Measurements from ENCODE around the gene NGRN. TPM values are rescaled to one million over a fixed set of nuclear protein-coding genes. Genes with fewer than 3 reads are reported as not detected.

The NGRN gene, protein sequence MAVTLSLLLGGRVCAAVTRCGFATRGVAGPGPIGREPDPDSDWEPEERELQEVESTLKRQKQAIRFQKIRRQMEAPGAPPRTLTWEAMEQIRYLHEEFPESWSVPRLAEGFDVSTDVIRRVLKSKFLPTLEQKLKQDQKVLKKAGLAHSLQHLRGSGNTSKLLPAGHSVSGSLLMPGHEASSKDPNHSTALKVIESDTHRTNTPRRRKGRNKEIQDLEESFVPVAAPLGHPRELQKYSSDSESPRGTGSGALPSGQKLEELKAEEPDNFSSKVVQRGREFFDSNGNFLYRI
- polyA plus RNA-seq (2013) = 53.6 and 53.7 TPM in 2 replicates

DNA sequence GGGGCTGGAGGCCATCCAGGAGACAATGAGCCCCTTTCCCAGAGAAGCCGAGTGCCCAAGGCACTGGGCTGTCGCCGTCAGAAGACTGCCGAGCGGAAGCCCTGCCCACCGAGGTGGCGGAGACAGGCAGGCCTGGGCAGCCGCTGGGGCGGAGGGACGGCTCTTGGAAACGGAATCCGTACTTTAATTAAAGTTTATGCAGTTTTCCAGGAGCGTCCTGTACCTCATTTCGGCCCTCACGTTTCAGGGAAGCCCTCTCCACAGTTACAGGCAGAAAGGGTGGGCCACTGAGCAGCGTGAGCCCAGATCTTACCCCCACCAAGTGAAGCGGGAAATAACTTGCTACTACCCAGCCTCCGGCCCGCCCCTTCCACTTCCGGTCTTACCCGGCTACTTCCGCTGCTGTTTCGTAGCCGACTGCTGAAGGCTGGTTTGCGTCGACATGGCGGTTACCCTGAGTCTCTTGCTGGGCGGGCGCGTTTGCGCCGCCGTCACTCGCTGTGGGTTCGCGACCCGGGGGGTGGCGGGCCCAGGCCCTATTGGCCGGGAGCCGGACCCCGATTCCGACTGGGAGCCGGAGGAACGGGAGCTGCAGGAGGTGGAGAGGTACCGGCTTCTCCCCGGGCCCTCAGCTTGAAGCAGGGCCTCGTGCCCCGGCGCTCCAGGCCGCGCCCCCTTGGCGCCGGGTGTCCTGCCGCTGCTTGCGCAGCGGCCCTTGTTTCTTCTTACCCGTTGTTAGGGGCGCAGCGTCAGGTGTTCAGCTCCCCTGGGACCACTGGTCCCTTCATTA is at the start of gene NGRN:
Gene NGRN (plus strand): TSS at position 402 of the 790 bp plus-strand sequence. CDS start 41 bp downstream, at position 443.
- Histone ChIP-seq H3K9me3 (ENCODE audit: insufficient read depth, low read depth, low read length) (no peaks in the 10 kb centered on the region), H2BK12ac (ENCODE audit: low read length) (no peak within 1 kb of the TSS), H3K14ac (ENCODE audit: low read length) (peak within 1 kb of the TSS; percentile 81), H3K79me1 (ENCODE audit: low read length) (peaks cover 11% of the 10 kb centered on the region), H3K27me3 (ENCODE audit: insufficient read depth, low read length) (no peaks in the 10 kb centered on the region), H3K4me2 (ENCODE audit: low read length) (peak within 1 kb of the TSS; percentile 55), H3K23ac (ENCODE audit: low read length) (no peak within 1 kb of the TSS), H3K18ac (ENCODE audit: low read length) (peak within 1 kb of the TSS; percentile 93), H3K4ac (ENCODE audit: low read depth, low read length) (peak within 1 kb of the TSS; percentile 94), H3K9ac (ENCODE audit: low read length) (peak within 1 kb of the TSS; percentile 96), H3K4me3 (ENCODE audit: low read depth, low read length) (peak within 1 kb of the TSS; percentile 73), H2AFZ (ENCODE audit: insufficient read depth, low read length, poor library complexity) (peak within 1 kb of the TSS; percentile 82), H3K4me1 (ENCODE audit: control insufficient read depth in 1 of 2, insufficient read depth in 2 of 2, low read length in 2 of 2) (peaks cover 7 to 12% of the 10 kb centered on the region in 2 experiments), H2BK120ac (ENCODE audit: insufficient read depth, low read length, poor library complexity) (peak within 1 kb of the TSS; percentile 74), H4K12ac (ENCODE audit: low read depth, low read length) (peak within 1 kb of the TSS; percentile 92), H2AK5ac (ENCODE audit: low read length) (peak within 1 kb of the TSS; percentile 84), H2BK5ac (ENCODE audit: low read depth, low read length, poor library complexity) (peak within 1 kb of the TSS; percentile 90), H3K79me2 (ENCODE audit: control insufficient read depth, insufficient read depth, low read length, poor library complexity) (peaks cover 15% of the 10 kb centered on the region), H3K36me3 (ENCODE audit: control insufficient read depth in 1 of 2, insufficient read depth in 2 of 2, low read length in 2 of 2) (peaks cover 2 to 7% of the 10 kb centered on the region in 2 experiments), H3K27ac (ENCODE audit: low read depth, low read length) (peak within 1 kb of the TSS; percentile 90), H4K91ac (ENCODE audit: low read depth, low read length) (peak within 1 kb of the TSS; percentile 85), H4K8ac (ENCODE audit: low read depth, low read length) (peak within 1 kb of the TSS; percentile 98)
- DNase-seq = peak; percentile 87 to 91
- no CpG with 5 or more reads among the region's 59 CpGs for WGBS (ENCODE audit: extremely low coverage, insufficient coverage, insufficient read length)

DNA sequence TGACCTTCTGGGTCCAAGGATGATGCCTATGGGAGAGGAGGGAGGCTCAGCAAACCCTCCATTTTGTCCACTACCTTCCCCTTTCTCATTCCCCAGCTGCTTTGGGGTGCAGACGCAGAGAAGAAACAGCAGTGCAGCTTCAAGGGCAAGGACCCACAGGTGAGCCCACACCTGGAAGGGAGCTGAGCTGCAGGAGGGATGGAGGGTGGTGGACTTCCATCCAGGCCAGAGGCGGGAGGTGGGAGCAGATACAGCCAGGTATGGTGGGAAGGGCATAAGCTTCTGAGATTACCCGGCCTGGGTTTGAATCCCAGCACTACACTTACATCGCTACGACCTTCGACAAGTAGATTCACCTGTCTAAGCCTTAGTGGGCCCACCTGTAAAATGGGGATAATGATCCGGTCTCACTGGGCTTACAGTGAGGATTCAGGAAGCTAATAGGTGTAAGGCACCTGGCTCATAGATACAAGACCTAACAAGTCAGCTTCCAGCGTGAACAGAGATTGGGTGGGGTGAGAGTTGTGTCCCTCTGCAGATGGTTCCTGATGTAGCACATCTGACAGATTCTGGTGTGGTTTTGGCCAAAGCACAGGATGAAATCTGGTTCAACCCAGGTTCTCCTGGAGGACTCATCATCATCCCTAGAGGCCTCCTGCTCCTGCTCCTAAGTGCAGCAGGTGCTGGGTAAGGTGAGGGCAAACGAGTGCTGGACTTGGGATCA is 47.6 kb upstream of the NGRN start:
- Histone ChIP-seq H4K91ac (ENCODE audit: low read depth, low read length) (no peak overlapping the region), H3K9me3 (ENCODE audit: insufficient read depth, low read depth, low read length) (no peaks in the 10 kb centered on the region), H3K36me3 (ENCODE audit: control insufficient read depth in 1 of 2, insufficient read depth in 2 of 2, low read length in 2 of 2) (peaks cover 3% of the 10 kb centered on the region in 2 experiments), H3K27me3 (ENCODE audit: insufficient read depth, low read length) (no peaks in the 10 kb centered on the region), H4K12ac (ENCODE audit: low read depth, low read length) (no peak overlapping the region), H2AFZ (ENCODE audit: insufficient read depth, low read length, poor library complexity) (no peak overlapping the region), H3K9ac (ENCODE audit: low read length) (no peak overlapping the region), H3K4ac (ENCODE audit: low read depth, low read length) (no peak overlapping the region), H3K4me2 (ENCODE audit: low read length) (no peak overlapping the region), H3K4me1 (ENCODE audit: control insufficient read depth in 1 of 2, insufficient read depth in 2 of 2, low read length in 2 of 2) (peaks cover 8 to 10% of the 10 kb centered on the region in 2 experiments), H3K79me1 (ENCODE audit: low read length) (no peaks in the 10 kb centered on the region), H3K27ac (ENCODE audit: low read depth, low read length) (no peak overlapping the region), H3K79me2 (ENCODE audit: control insufficient read depth, insufficient read depth, low read length, poor library complexity) (no peaks in the 10 kb centered on the region), H3K4me3 (ENCODE audit: low read depth, low read length) (no peak overlapping the region), H2AK5ac (ENCODE audit: low read length) (no peak overlapping the region), H2BK120ac (ENCODE audit: insufficient read depth, low read length, poor library complexity) (no peak overlapping the region), H3K18ac (ENCODE audit: low read length) (no peak overlapping the region), H4K8ac (ENCODE audit: low read depth, low read length) (no peak overlapping the region), H3K23ac (ENCODE audit: low read length) (no peak overlapping the region), H3K14ac (ENCODE audit: low read length) (no peak overlapping the region), H2BK5ac (ENCODE audit: low read depth, low read length, poor library complexity) (no peak overlapping the region), H2BK12ac (ENCODE audit: low read length) (no peak overlapping the region)
- no peak for DNase-seq
- no CpG with 5 or more reads among the region's 9 CpGs for WGBS (ENCODE audit: extremely low coverage, insufficient coverage, insufficient read length)

DNA sequence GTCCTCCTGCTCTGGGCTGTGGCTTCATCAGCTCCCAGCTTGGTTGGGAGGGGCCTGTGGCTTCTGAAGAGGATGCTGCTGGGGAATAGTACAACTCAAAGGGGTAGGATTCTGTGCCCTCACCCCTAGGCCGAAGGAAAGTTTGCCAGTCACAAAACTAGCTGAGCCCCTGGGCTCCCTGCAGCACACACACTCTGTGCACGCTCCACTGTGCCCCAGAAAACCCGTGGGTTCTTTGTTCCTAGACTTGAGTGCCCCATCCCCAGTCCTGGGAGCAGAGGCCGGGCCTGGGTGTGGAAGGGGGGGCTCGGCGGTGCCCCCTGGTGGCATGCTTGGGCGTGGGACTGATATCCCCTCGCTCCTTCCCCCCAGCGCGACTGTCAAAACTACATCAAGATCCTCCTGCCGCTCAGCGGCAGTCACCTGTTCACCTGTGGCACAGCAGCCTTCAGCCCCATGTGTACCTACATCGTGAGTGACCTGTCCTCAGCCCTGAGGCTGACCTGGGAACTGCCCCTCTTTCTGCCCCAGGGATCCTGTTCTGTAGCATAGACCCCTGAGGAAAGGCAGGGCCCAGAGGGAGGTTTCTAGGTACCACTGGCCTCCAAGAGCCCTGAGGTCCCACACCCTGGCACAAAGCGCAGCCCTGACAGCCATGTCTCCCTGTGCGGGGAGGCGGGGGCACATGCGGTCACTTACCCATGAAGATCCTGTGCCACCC is 45.9 kb upstream of the NGRN start:
- Histone ChIP-seq H2BK12ac (ENCODE audit: low read length) (no peak overlapping the region), H3K18ac (ENCODE audit: low read length) (no peak overlapping the region), H3K4me2 (ENCODE audit: low read length) (no peak overlapping the region), H3K79me2 (ENCODE audit: control insufficient read depth, insufficient read depth, low read length, poor library complexity) (no peaks in the 10 kb centered on the region), H3K23ac (ENCODE audit: low read length) (no peak overlapping the region), H3K4me3 (ENCODE audit: low read depth, low read length) (no peak overlapping the region), H4K12ac (ENCODE audit: low read depth, low read length) (no peak overlapping the region), H3K27me3 (ENCODE audit: insufficient read depth, low read length) (no peaks in the 10 kb centered on the region), H3K4me1 (ENCODE audit: control insufficient read depth in 1 of 2, insufficient read depth in 2 of 2, low read length in 2 of 2) (no peaks in the 10 kb centered on the region), H2BK120ac (ENCODE audit: insufficient read depth, low read length, poor library complexity) (no peak overlapping the region), H3K4ac (ENCODE audit: low read depth, low read length) (no peak overlapping the region), H4K8ac (ENCODE audit: low read depth, low read length) (no peak overlapping the region), H3K9me3 (ENCODE audit: insufficient read depth, low read depth, low read length) (no peaks in the 10 kb centered on the region), H4K91ac (ENCODE audit: low read depth, low read length) (no peak overlapping the region), H3K9ac (ENCODE audit: low read length) (no peak overlapping the region), H3K14ac (ENCODE audit: low read length) (no peak overlapping the region), H3K79me1 (ENCODE audit: low read length) (no peaks in the 10 kb centered on the region), H2BK5ac (ENCODE audit: low read depth, low read length, poor library complexity) (no peak overlapping the region), H3K36me3 (ENCODE audit: control insufficient read depth in 1 of 2, insufficient read depth in 2 of 2, low read length in 2 of 2) (peaks cover 12 to 17% of the 10 kb centered on the region in 2 experiments), H2AFZ (ENCODE audit: insufficient read depth, low read length, poor library complexity) (no peak overlapping the region), H2AK5ac (ENCODE audit: low read length) (no peak overlapping the region), H3K27ac (ENCODE audit: low read depth, low read length) (no peak overlapping the region)
- WGBS (ENCODE audit: extremely low coverage, insufficient coverage, insufficient read length) = no CpG with 5 or more reads among the region's 17 CpGs
- DNase-seq = peak in 1 of 2 donors; percentile 37

All from trophoblast cell (in vitro differentiated cells and primary cell).